ENCODE results near the gene UAP1L1. TPM values are rescaled to one million over a fixed set of nuclear protein-coding genes. Genes with fewer than 3 reads are reported as not detected.

Gene UAP1L1
- total RNA-seq, 1 experiment from 2014 or later: 3.4 TPM

- Histone ChIP-seq H3K9me3 (replicated peaks) (no peaks in the 10 kb centered on the region), H3K36me3 (no peaks in the 10 kb centered on the region)
Observed at GRCh38 chr9:137035507-137035834, 41.8 kb upstream of the UAP1L1 start.

GRCh38 chr9:137035937-137036336 lies 41.4 kb upstream of the UAP1L1 start:
- H3K27me3 ChIP-seq (replicated peaks): peaks cover 16% of the 10 kb centered on the region; the same call in 1 of the 2 replicates
- H3K4me3 ChIP-seq: no peak overlapping the region
- H3K36me3 ChIP-seq: no peaks in the 10 kb centered on the region
- DNase-seq (ENCODE audit: low read depth in 1 of 2, low spot score in 2 of 2): no peak
- no peak overlapping the region for H3K27ac ChIP-seq
- no peaks in the 10 kb centered on the region; the same call in 1 of the 2 replicates for H3K4me1 ChIP-seq (replicated peaks)
- H3K9me3 ChIP-seq (replicated peaks): no peaks in the 10 kb centered on the region

More at GRCh38 chr9:137035507-137035834, 41.8 kb upstream of the UAP1L1 start:
- no peak overlapping the region for H3K27ac ChIP-seq
- DNase-seq (ENCODE audit: low read depth in 1 of 2, low spot score in 2 of 2): no peak
- H3K4me1 ChIP-seq (replicated peaks): no peaks in the 10 kb centered on the region; the same call in 1 of the 2 replicates
- peaks cover 16% of the 10 kb centered on the region; the same call in 1 of the 2 replicates for H3K27me3 ChIP-seq (replicated peaks)
- H3K4me3 ChIP-seq: no peak overlapping the region

- Histone ChIP-seq H3K4me1 (replicated peaks) (no peaks in the 10 kb centered on the region; the same call in 1 of the 2 replicates), H3K36me3 (no peaks in the 10 kb centered on the region), H3K4me3 (no peak overlapping the region), H3K9me3 (replicated peaks) (no peaks in the 10 kb centered on the region), H3K27ac (no peak overlapping the region), H3K27me3 (replicated peaks) (peaks cover 21% of the 10 kb centered on the region; the same call in 1 of the 2 replicates)
- no peak for DNase-seq (ENCODE audit: low read depth in 1 of 2, low spot score in 2 of 2)
Observed at GRCh38 chr9:137037035-137037434, 40.3 kb upstream of the UAP1L1 start.

GRCh38 chr9:137037483-137037882 lies 39.8 kb upstream of the UAP1L1 start:
- no peak for DNase-seq (ENCODE audit: low read depth in 1 of 2, low spot score in 2 of 2)
- Histone ChIP-seq H3K9me3 (replicated peaks) (no peaks in the 10 kb centered on the region), H3K4me3 (no peak overlapping the region), H3K27ac (no peak overlapping the region), H3K4me1 (replicated peaks) (no peaks in the 10 kb centered on the region; the same call in 1 of the 2 replicates), H3K36me3 (no peaks in the 10 kb centered on the region), H3K27me3 (replicated peaks) (peaks cover 21% of the 10 kb centered on the region; the same call in 1 of the 2 replicates)

- Histone ChIP-seq H3K4me3 (no peak overlapping the region), H3K27ac (no peak overlapping the region), H3K4me1 (replicated peaks) (no peaks in the 10 kb centered on the region; the same call in 1 of the 2 replicates), H3K27me3 (replicated peaks) (peaks cover 28% of the 10 kb centered on the region), H3K9me3 (replicated peaks) (no peaks in the 10 kb centered on the region), H3K36me3 (no peaks in the 10 kb centered on the region)
- DNase-seq (ENCODE audit: low read depth in 1 of 2, low spot score in 2 of 2): no peak
Observed at GRCh38 chr9:137038916-137039315, 38.4 kb upstream of the UAP1L1 start.

GRCh38 chr9:137039611-137040366 lies 37.5 kb upstream of the UAP1L1 start:
- Histone ChIP-seq H3K4me1 (replicated peaks) (no peaks in the 10 kb centered on the region; the same call in 1 of the 2 replicates), H3K27ac (no peak overlapping the region), H3K27me3 (replicated peaks) (peaks cover 34% of the 10 kb centered on the region), H3K9me3 (replicated peaks) (no peaks in the 10 kb centered on the region), H3K4me3 (no peak overlapping the region), H3K36me3 (no peaks in the 10 kb centered on the region)
- DNase-seq (ENCODE audit: low read depth in 1 of 2, low spot score in 2 of 2): no peak

GRCh38 chr9:137040568-137040967 lies 36.7 kb upstream of the UAP1L1 start:
- H3K4me3 ChIP-seq: no peak overlapping the region
- no peaks in the 10 kb centered on the region for H3K9me3 ChIP-seq (replicated peaks)
- peaks cover 35% of the 10 kb centered on the region for H3K27me3 ChIP-seq (replicated peaks)
- H3K4me1 ChIP-seq (replicated peaks): no peaks in the 10 kb centered on the region
- no peak overlapping the region for H3K27ac ChIP-seq
- no peak for DNase-seq (ENCODE audit: low read depth in 1 of 2, low spot score in 2 of 2)
- no peaks in the 10 kb centered on the region for H3K36me3 ChIP-seq

- no peak for DNase-seq (ENCODE audit: low read depth in 1 of 2, low spot score in 2 of 2)
- H3K9me3 ChIP-seq (replicated peaks): no peaks in the 10 kb centered on the region
- no peak overlapping the region for H3K27ac ChIP-seq
- H3K4me3 ChIP-seq: no peak overlapping the region
- no peaks in the 10 kb centered on the region for H3K36me3 ChIP-seq
- H3K4me1 ChIP-seq (replicated peaks): peaks cover 4% of the 10 kb centered on the region
- H3K27me3 ChIP-seq (replicated peaks): peaks cover 39% of the 10 kb centered on the region
Observed at GRCh38 chr9:137041124-137041523, 36.2 kb upstream of the UAP1L1 start.

- Histone ChIP-seq H3K36me3 (no peaks in the 10 kb centered on the region), H3K9me3 (replicated peaks) (no peaks in the 10 kb centered on the region), H3K4me1 (replicated peaks) (peaks cover 8% of the 10 kb centered on the region), H3K27ac (no peak overlapping the region), H3K27me3 (replicated peaks) (peaks cover 58% of the 10 kb centered on the region), H3K4me3 (no peak overlapping the region)
- DNase-seq (ENCODE audit: low read depth in 1 of 2, low spot score in 2 of 2): no peak
Observed at GRCh38 chr9:137042751-137043727, 34.3 kb upstream of the UAP1L1 start.

GRCh38 chr9:137044037-137044436 lies 33.3 kb upstream of the UAP1L1 start:
- H3K36me3 ChIP-seq: no peaks in the 10 kb centered on the region
- H3K27ac ChIP-seq: no peak overlapping the region
- H3K9me3 ChIP-seq (replicated peaks): no peaks in the 10 kb centered on the region
- H3K4me3 ChIP-seq: no peak overlapping the region
- H3K27me3 ChIP-seq (replicated peaks): peaks cover 56% of the 10 kb centered on the region
- H3K4me1 ChIP-seq (replicated peaks): peaks cover 8% of the 10 kb centered on the region
- no peak for DNase-seq (ENCODE audit: low read depth in 1 of 2, low spot score in 2 of 2)

GRCh38 chr9:137044502-137045177 lies 32.7 kb upstream of the UAP1L1 start:
- Histone ChIP-seq H3K4me3 (no peak overlapping the region), H3K4me1 (replicated peaks) (peaks cover 8% of the 10 kb centered on the region), H3K27me3 (replicated peaks) (peaks cover 62% of the 10 kb centered on the region), H3K9me3 (replicated peaks) (no peaks in the 10 kb centered on the region), H3K36me3 (no peaks in the 10 kb centered on the region), H3K27ac (no peak overlapping the region)
- DNase-seq (ENCODE audit: low read depth in 1 of 2, low spot score in 2 of 2): no peak

- Histone ChIP-seq H3K27me3 (replicated peaks) (peaks cover 65% of the 10 kb centered on the region), H3K4me3 (no peak overlapping the region), H3K4me1 (replicated peaks) (peaks cover 8% of the 10 kb centered on the region), H3K27ac (no peak overlapping the region), H3K9me3 (replicated peaks) (no peaks in the 10 kb centered on the region), H3K36me3 (no peaks in the 10 kb centered on the region)
- DNase-seq (ENCODE audit: low read depth in 1 of 2, low spot score in 2 of 2): no peak
Observed at GRCh38 chr9:137045294-137046087, 31.8 kb upstream of the UAP1L1 start.
